Measurements from ENCODE around the gene TEX13D. TPM values are rescaled to one million over a fixed set of nuclear protein-coding genes. Genes with fewer than 3 reads are reported as not detected.

Gene TEX13D
- total and polyA plus RNA-seq, 9 of the 15 experiments (the other 6 are each of a cell fraction or from before 2014, with no cell fraction given), result 0.06 TPM; not detected in 8

- ChIA-PET POLR2A (interaction anchor here (0.7 to 2.8 kb wide), 2 partner anchors 11 to 30 kb away, joined by 4 to 7 read pairs; no protein-coding TSS in a partner anchor), CTCF (ENCODE audit: low intra/inter-chr PET ratio) (interaction anchor here (0.6 kb wide), 1 partner anchor 322 kb away, joined by 3 read pairs; no protein-coding TSS in a partner anchor)
- no TSS peak for BruUV-seq (replicated peaks)
- H3K79me2 ChIP-seq (ENCODE audit: control insufficient read depth, insufficient read depth, low read length), result no peaks in the 10 kb centered on the region
- in situ Hi-C loops (cut with MboI), result no loop called here
- no peaks in the 10 kb centered on the region for H3K36me3 ChIP-seq (ENCODE audit: control insufficient read depth, insufficient read depth, low read length)
- no peaks in the 10 kb centered on the region for H3K9me1 ChIP-seq (ENCODE audit: control insufficient read depth, insufficient read depth, low read length)
- H3K27me3 ChIP-seq (ENCODE audit: control insufficient read depth in 2 of 2, insufficient read depth in 2 of 2, low read length in 2 of 2), result no peaks in the 10 kb centered on the region
- WGBS (ENCODE audit: insufficient coverage, low coverage, missing lambda C conversion rate), result 68% methylated on average over 6 of the region's 15 CpGs
- TF ChIP-seq ZNF12 (CRISPR knock-in tag; IDR thresholded peaks at IDR 0.05) (no peak), MTF1 (CRISPR knock-in tag; IDR thresholded peaks at IDR 0.05; ENCODE audit: borderline replicate concordance) (no peak), RBBP5 (IDR thresholded peaks at IDR 0.05; ENCODE audit: borderline replicate concordance, insufficient read depth, low read length, poor library complexity, severe bottlenecking) (no peak), PCBP2 (IDR thresholded peaks at IDR 0.05; ENCODE audit: low read depth, low read length, poor library complexity, severe bottlenecking) (no peak), FIP1L1 (IDR thresholded peaks at IDR 0.05; ENCODE audit: low read depth, low read length, poor library complexity, severe bottlenecking) (no peak), ZNF280B (CRISPR knock-in tag; IDR thresholded peaks at IDR 0.05) (no peak), RBM15 (IDR thresholded peaks at IDR 0.05; ENCODE audit: insufficient read depth, low read length) (no peak), RBFOX2 (IDR thresholded peaks at IDR 0.05; ENCODE audit: low read depth, low read length) (no peak), ZNF75A (CRISPR knock-in tag; IDR thresholded peaks at IDR 0.05) (no peak), FOXO4 (CRISPR knock-in tag; IDR thresholded peaks at IDR 0.05) (no peak), HDAC6 (IDR thresholded peaks at IDR 0.05; ENCODE audit: low read depth, low read length) (no peak), CBFB (CRISPR knock-in tag; IDR thresholded peaks at IDR 0.05) (no peak), CHCHD3 (CRISPR knock-in tag; IDR thresholded peaks at IDR 0.05) (no peak), CC2D1A (IDR thresholded peaks at IDR 0.05) (no peak), RHOXF2B (CRISPR knock-in tag; conservative IDR thresholded peaks at IDR 0.05) (no peak)
- H3K4me3 ChIP-seq, result no peak overlapping the region
- peak overlapping the region in 1 of 2 experiments; percentile 39; a peak in 2 of 4 replicates for H3K9ac ChIP-seq (ENCODE audit: insufficient read depth in 1 of 2, low read depth in 2 of 2, low read length in 2 of 2)
- no peak overlapping the region; the same call in 1 of the 2 replicates for H3K4me2 ChIP-seq (ENCODE audit: insufficient read depth, low read length)
- FAIRE-seq, result no peak
- peak overlapping the region; percentile 77 for H2AFZ ChIP-seq (ENCODE audit: low read depth, low read length)
- no peaks in the 10 kb centered on the region for H4K20me1 ChIP-seq (replicated peaks; ENCODE audit: control insufficient read depth, insufficient read depth, low read length)
- no peak for ATAC-seq
- intact Hi-C loops (cut with micrococcal nuclease), result loop anchor here (5.0 kb wide), 1 partner anchor 385 kb away; the partner anchor contains the start of gene STAG2
- no peaks in the 10 kb centered on the region for H3K9me3 ChIP-seq (replicated peaks; ENCODE audit: control insufficient read depth, insufficient read depth, low read depth, low read length)
- no peak for DNase-seq (ENCODE audit: extremely low read depth in 1 of 4, low spot score in 3 of 4)
- H3K4me1 ChIP-seq (replicated peaks in 1 of 2; ENCODE audit: control insufficient read depth in 2 of 2, insufficient read depth in 2 of 2, low read length in 2 of 2), result peaks cover 14 to 37% of the 10 kb centered on the region in 2 experiments; a peak in 4 of 5 replicates
- no peak overlapping the region for H3K27ac ChIP-seq (ENCODE audit: extremely low read depth, low read depth, low read length)
Observed at GRCh38 chrX:124346877-124347241, 14.4 kb downstream of the TEX13D start.

All from K562 (cell line).